IMR-90 (cell line): ENCODE measurements around the gene DMD.

Experiments
- CHD1 ChIP-seq: IDR thresholded peaks from 2 replicates; pipeline ENCODE4 v1.6.1; 2012; ENCODE audit warnings: low read depth, low read length, improper control_type of control experiment
- POLR2A ChIP-seq: IDR thresholded peaks from 2 replicates; pipeline ENCODE4 v1.6.1; 2012; ENCODE audit warnings: mild to moderate bottlenecking, low read depth, low read length
- TF ChIP-seq, protein P1 (sequence below): conservative IDR thresholded peaks from 2 replicates; pipeline ENCODE4 v1.5.1; 2012; ENCODE audit warnings: mild to moderate bottlenecking, low read depth, low read length, improper control_type of control experiment
- TF ChIP-seq, protein P2 (sequence below): fragments of 150-350 bp; IDR thresholded peaks from 2 replicates; pipeline ENCODE4 v1.6.1; 2016; ENCODE audit warnings: low read depth, mild to moderate bottlenecking, low read length, moderate library complexity, borderline replicate concordance
- TF ChIP-seq, protein P3 (sequence below): fragments of 150-350 bp; IDR thresholded peaks from 2 replicates; pipeline ENCODE4 v1.6.1; 2017; ENCODE audit warnings: mild to moderate bottlenecking, antibody characterized with exemption, low read length, low read depth

DNA sequence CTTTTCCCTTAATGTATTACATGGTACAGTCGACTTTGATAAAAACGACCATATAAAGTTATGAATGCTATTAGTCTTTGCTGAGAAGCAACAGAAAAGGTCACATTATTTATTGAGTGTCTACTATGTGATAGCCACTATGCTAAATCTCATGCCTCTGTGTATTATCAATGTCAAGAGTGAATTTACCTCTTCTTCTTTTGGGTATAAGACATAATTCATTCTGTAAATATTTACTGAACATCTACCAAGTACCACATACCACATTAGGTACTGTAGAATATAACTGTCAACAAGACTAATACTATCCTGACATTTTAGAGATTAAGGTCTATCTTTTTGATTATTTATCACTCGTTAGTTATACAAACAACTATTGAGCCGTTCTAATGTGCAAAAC lies 1870.8 kb downstream of the DMD start:
- TF ChIP-seq CHD1 = no peak
- TF ChIP-seq, protein P1, sequence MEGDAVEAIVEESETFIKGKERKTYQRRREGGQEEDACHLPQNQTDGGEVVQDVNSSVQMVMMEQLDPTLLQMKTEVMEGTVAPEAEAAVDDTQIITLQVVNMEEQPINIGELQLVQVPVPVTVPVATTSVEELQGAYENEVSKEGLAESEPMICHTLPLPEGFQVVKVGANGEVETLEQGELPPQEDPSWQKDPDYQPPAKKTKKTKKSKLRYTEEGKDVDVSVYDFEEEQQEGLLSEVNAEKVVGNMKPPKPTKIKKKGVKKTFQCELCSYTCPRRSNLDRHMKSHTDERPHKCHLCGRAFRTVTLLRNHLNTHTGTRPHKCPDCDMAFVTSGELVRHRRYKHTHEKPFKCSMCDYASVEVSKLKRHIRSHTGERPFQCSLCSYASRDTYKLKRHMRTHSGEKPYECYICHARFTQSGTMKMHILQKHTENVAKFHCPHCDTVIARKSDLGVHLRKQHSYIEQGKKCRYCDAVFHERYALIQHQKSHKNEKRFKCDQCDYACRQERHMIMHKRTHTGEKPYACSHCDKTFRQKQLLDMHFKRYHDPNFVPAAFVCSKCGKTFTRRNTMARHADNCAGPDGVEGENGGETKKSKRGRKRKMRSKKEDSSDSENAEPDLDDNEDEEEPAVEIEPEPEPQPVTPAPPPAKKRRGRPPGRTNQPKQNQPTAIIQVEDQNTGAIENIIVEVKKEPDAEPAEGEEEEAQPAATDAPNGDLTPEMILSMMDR = no peak
- TF ChIP-seq, protein P2, sequence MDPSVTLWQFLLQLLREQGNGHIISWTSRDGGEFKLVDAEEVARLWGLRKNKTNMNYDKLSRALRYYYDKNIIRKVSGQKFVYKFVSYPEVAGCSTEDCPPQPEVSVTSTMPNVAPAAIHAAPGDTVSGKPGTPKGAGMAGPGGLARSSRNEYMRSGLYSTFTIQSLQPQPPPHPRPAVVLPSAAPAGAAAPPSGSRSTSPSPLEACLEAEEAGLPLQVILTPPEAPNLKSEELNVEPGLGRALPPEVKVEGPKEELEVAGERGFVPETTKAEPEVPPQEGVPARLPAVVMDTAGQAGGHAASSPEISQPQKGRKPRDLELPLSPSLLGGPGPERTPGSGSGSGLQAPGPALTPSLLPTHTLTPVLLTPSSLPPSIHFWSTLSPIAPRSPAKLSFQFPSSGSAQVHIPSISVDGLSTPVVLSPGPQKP = no peak
- TF ChIP-seq, protein P3, sequence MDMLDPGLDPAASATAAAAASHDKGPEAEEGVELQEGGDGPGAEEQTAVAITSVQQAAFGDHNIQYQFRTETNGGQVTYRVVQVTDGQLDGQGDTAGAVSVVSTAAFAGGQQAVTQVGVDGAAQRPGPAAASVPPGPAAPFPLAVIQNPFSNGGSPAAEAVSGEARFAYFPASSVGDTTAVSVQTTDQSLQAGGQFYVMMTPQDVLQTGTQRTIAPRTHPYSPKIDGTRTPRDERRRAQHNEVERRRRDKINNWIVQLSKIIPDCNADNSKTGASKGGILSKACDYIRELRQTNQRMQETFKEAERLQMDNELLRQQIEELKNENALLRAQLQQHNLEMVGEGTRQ = no peak
- TF ChIP-seq POLR2A = no peak
